SKM-1 treated with dmso at 0.1 percent for 144 hours (cell line): ENCODE measurements around the gene ITGA5.

ENCODE experiments used
- DNase-seq: peaks from one replicate; lab custom pipeline; 2025; ENCODE audit not compliant: unreplicated experiment; lab: John Stamatoyannopoulos, UW

ITGA5 gene

GRCh38 chr12:54431911-54432814 lies 13.1 kb upstream of the ITGA5 start:
- no peak for DNase-seq

GRCh38 chr12:54430471-54431069 lies 11.5 kb upstream of the ITGA5 start:
- DNase-seq: no peak

GRCh38 chr12:54429014-54429471 lies 10.0 kb upstream of the ITGA5 start:
- DNase-seq: no peak

- DNase-seq: peak; percentile 22
Observed at GRCh38 chr12:54428050-54429013, 9.3 kb upstream of the ITGA5 start.

GRCh38 chr12:54427106-54427505 lies 8.0 kb upstream of the ITGA5 start:
- DNase-seq: no peak

GRCh38 chr12:54426690-54427089 lies 7.6 kb upstream of the ITGA5 start:
- no peak for DNase-seq

GRCh38 chr12:54425702-54426101 lies 6.6 kb upstream of the ITGA5 start:
- no peak for DNase-seq

GRCh38 chr12:54424224-54424623 lies 5.2 kb upstream of the ITGA5 start:
- DNase-seq: no peak

GRCh38 chr12:54423816-54424150 lies 4.7 kb upstream of the ITGA5 start:
- no peak for DNase-seq

GRCh38 chr12:54421879-54422250 lies 2.8 kb upstream of the ITGA5 start:
- DNase-seq: no peak

- DNase-seq: no peak
Observed at GRCh38 chr12:54421175-54421878, 2.3 kb upstream of the ITGA5 start.

GRCh38 chr12:54420766-54421144 lies 1.7 kb upstream of the ITGA5 start:
- DNase-seq: no peak

- DNase-seq: no peak
Observed at GRCh38 chr12:54418441-54419087, 502 bp downstream of the ITGA5 start.

- no peak for DNase-seq
Observed at GRCh38 chr12:54417712-54418440, 1.2 kb downstream of the ITGA5 start.

GRCh38 chr12:54416687-54417603 lies 2.1 kb downstream of the ITGA5 start:
- DNase-seq: no peak

GRCh38 chr12:54415221-54415929 lies 3.7 kb downstream of the ITGA5 start:
- no peak for DNase-seq

GRCh38 chr12:54413284-54414190 lies 5.5 kb downstream of the ITGA5 start:
- peak; percentile 56 for DNase-seq
